DMS153 treated with DMSO at 0.1 percent for 48 hours (cell line): ENCODE measurements around the gene SHC3.

Experiments used
- DNase-seq: peaks from one replicate; lab custom pipeline; 2025; ENCODE audit not compliant: unreplicated experiment; lab: John Stamatoyannopoulos, UW

SHC3 gene

GRCh38 chr9:89161221-89161620 is 17.4 kb downstream of the SHC3 start:
- DNase-seq = no peak

- no peak for DNase-seq
These were observed 17.8 kb downstream of the SHC3 start for GRCh38 chr9:89160806-89161205.

- no peak for DNase-seq
These were observed 23.8 kb downstream of the SHC3 start for GRCh38 chr9:89154651-89155336.

- no peak for DNase-seq
These were observed 24.4 kb downstream of the SHC3 start for GRCh38 chr9:89154218-89154617.

- no peak for DNase-seq
These were observed 25.2 kb downstream of the SHC3 start for GRCh38 chr9:89153232-89154017.

GRCh38 chr9:89149726-89150125 is 28.9 kb downstream of the SHC3 start:
- no peak for DNase-seq

- no peak for DNase-seq
These were observed 33.5 kb downstream of the SHC3 start for GRCh38 chr9:89145097-89145496.

- no peak for DNase-seq
These were observed 34.4 kb downstream of the SHC3 start for GRCh38 chr9:89144238-89144637.

GRCh38 chr9:89143266-89143665 is 35.4 kb downstream of the SHC3 start:
- no peak for DNase-seq

GRCh38 chr9:89139455-89139854 is 39.2 kb downstream of the SHC3 start:
- no peak for DNase-seq

GRCh38 chr9:89138463-89139390 is 39.9 kb downstream of the SHC3 start:
- DNase-seq = no peak

- no peak for DNase-seq
These were observed 40.8 kb downstream of the SHC3 start for GRCh38 chr9:89137542-89138462.

- DNase-seq = no peak
These were observed 42.9 kb downstream of the SHC3 start for GRCh38 chr9:89135591-89136166.

- no peak for DNase-seq
These were observed 43.9 kb downstream of the SHC3 start for GRCh38 chr9:89134709-89135108.

GRCh38 chr9:89122949-89123348 is 55.7 kb downstream of the SHC3 start:
- no peak for DNase-seq

GRCh38 chr9:89120704-89121103 is 57.9 kb downstream of the SHC3 start:
- no peak for DNase-seq

GRCh38 chr9:89116805-89117192 is 61.8 kb downstream of the SHC3 start:
- DNase-seq = no peak

GRCh38 chr9:89116064-89116804 is 62.4 kb downstream of the SHC3 start:
- DNase-seq = no peak

- DNase-seq = no peak
These were observed 63.2 kb downstream of the SHC3 start for GRCh38 chr9:89115426-89115825.
